K562 (cell line): ENCODE results near the gene HLCS. TPM values are rescaled to one million over a fixed set of nuclear protein-coding genes. Genes with fewer than 3 reads are reported as not detected.

Experiments used
- ADNP ChIP-seq: fragments of 200-800 bp; sonication (Bioruptor generic); IDR thresholded peaks from 2 replicates; pipeline ENCODE4 v1.6.1; 2016; ENCODE audit warnings: missing genetic modification characterization, missing compliant biosample characterization
- FOXP1 ChIP-seq: sonication (generic); formaldehyde crosslinking; IDR thresholded peaks from 2 replicates; pipeline ENCODE4 v1.8.0; 2022; ENCODE audit warnings: mild to moderate bottlenecking, missing genetic modification reagents
- HDGF ChIP-seq: fragments of 450-650 bp; IDR thresholded peaks from 2 replicates; pipeline ENCODE4 v1.6.1; 2016
- SOX6 ChIP-seq: fragments of 450-650 bp; IDR thresholded peaks from 2 replicates; pipeline ENCODE4 v1.6.1; 2014; ENCODE audit warnings: mild to moderate bottlenecking
- YY1 ChIP-seq, 3 experiments: IDR thresholded peaks; 2 replicates each; pipeline ENCODE4 v1.6.1; 2011; ENCODE audit warnings: low read length in 2 of 3, mild to moderate bottlenecking in 2 of 3, moderate library complexity in 2 of 3, borderline replicate concordance in 1 of 3, control low read depth in 1 of 3, low read depth in 1 of 3; ENCODE audit not compliant: insufficient read depth in 3 of 3, insufficient replicate concordance in 2 of 3, control insufficient read depth in 1 of 3, insufficient read length in 1 of 3; ENCODE audit errors: extremely low read depth in 1 of 3
- ZBTB1 ChIP-seq: sonication (generic); formaldehyde crosslinking; IDR thresholded peaks from 2 replicates; pipeline ENCODE4 v1.8.1; 2023; ENCODE audit warnings: missing genetic modification reagents, low read depth, mild to moderate bottlenecking, borderline replicate concordance
- ZNF146 ChIP-seq: IDR thresholded peaks from one replicate; pipeline ENCODE4 v1.6.1; 2018; ENCODE audit warnings: missing compliant biosample characterization; ENCODE audit not compliant: unreplicated experiment
- ZNF174 ChIP-seq: fragments of 250-450 bp; sonication (Bioruptor Pico); IDR thresholded peaks from 2 replicates; pipeline ENCODE4 v1.4.0; 2020; ENCODE audit warnings: mild to moderate bottlenecking
- polyA plus RNA-seq, 8 experiments: library from polyadenylated mRNA; depleted of rRNA in 4 of 8; stranded (reverse) in 5 of 8; unstranded in 3 of 8; fragments of >200 nt; fragmentation: Nextera tagmentation in 2 of 8; fragmentation: Illumina TruSeq in 1 of 8; extraction: Ambion mirVana in 2 of 8; extraction: Trizol in 1 of 8; gene quantifications; 2 replicates each; pipeline versions ENCODE4 v1.2.1 to v1.2.3, GENCODE V29; 2011 to 2014; ENCODE audit warnings: inconsistent platforms in 1 of 8, missing spikeins in 1 of 8
- total RNA-seq, 7 experiments: library from RNA; depleted of rRNA in 6 of 7; stranded (reverse); fragments of >200 nt in 6 of 7; fragmentation: Illumina TruSeq in 2 of 7; extraction: Trizol in 2 of 7; gene quantifications; 2 replicates each; pipeline versions ENCODE4 v1.2.1 to v1.2.3, GENCODE V29; 2011 to 2021; ENCODE audit warnings: low replicate concordance in 1 of 7
- TF ChIP-seq, protein P1 (sequence below), 2 experiments: fragments of 450-650 bp; formaldehyde crosslinking in 1 of 2; IDR thresholded peaks; 2 replicates each; pipeline versions ENCODE4 v1.4.0 to v1.6.1; 2014 to 2020; ENCODE audit warnings: mild to moderate bottlenecking in 2 of 2, borderline replicate concordance in 1 of 2, low read depth in 1 of 2

HLCS gene
- total and polyA plus RNA-seq, 9 of the 15 experiments (the other 6 are each of a cell fraction or from before 2014, with no cell fraction given), result 3.0 to 21.5 (median 17.1) TPM

DNA sequence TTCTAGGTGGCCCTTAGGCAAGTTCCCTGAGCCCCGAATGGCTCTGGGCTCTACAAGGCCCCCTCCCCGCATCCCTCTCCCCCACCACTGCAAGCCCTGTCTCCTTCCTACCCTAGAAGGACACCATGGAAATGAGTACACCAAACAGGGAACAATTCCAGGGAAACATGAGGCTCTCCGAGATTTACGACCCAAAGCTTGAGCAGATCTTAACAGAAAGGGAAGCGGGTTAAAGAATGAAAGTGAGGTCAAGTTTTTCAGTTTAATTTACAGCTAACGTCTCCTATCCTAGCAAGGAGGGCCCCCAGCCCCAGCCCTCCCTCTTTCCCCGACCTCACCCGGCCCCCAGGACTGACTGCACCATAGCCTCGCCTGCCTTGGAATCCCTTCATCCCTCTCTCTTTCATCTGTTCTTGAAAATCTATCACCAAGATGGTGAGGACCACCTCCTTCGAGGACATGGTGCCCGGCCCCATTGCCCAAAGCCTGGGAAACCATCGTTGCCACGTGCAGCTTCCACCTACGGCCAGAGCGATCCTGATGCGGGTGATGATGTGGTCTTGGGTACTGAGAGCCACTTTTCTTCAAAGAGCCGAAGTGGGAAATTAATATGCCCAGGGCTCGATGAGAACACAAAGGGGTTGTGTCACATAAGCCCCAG lies 237.0 kb downstream of the HLCS start (continued):
- TF ChIP-seq, protein P1, sequence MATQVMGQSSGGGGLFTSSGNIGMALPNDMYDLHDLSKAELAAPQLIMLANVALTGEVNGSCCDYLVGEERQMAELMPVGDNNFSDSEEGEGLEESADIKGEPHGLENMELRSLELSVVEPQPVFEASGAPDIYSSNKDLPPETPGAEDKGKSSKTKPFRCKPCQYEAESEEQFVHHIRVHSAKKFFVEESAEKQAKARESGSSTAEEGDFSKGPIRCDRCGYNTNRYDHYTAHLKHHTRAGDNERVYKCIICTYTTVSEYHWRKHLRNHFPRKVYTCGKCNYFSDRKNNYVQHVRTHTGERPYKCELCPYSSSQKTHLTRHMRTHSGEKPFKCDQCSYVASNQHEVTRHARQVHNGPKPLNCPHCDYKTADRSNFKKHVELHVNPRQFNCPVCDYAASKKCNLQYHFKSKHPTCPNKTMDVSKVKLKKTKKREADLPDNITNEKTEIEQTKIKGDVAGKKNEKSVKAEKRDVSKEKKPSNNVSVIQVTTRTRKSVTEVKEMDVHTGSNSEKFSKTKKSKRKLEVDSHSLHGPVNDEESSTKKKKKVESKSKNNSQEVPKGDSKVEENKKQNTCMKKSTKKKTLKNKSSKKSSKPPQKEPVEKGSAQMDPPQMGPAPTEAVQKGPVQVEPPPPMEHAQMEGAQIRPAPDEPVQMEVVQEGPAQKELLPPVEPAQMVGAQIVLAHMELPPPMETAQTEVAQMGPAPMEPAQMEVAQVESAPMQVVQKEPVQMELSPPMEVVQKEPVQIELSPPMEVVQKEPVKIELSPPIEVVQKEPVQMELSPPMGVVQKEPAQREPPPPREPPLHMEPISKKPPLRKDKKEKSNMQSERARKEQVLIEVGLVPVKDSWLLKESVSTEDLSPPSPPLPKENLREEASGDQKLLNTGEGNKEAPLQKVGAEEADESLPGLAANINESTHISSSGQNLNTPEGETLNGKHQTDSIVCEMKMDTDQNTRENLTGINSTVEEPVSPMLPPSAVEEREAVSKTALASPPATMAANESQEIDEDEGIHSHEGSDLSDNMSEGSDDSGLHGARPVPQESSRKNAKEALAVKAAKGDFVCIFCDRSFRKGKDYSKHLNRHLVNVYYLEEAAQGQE (IDR thresholded peaks at IDR 0.05; ENCODE audit: borderline replicate concordance), result no peak
- TF ChIP-seq, protein P1 (CRISPR knock-in tag; IDR thresholded peaks at IDR 0.05; ENCODE audit: low read depth), result no peak
- TF ChIP-seq YY1 (IDR thresholded peaks at IDR 0.05; ENCODE audit: borderline replicate concordance in 1 of 3, control insufficient read depth in 1 of 3, extremely low read depth in 1 of 3, insufficient read depth in 3 of 3, insufficient read length in 1 of 3, insufficient replicate concordance in 2 of 3, low read depth in 1 of 3, low read length in 2 of 3) (no peak), ADNP (tag) (no peak), SOX6 (no peak), HDGF (no peak), FOXP1 (CRISPR knock-in tag) (no peak), ZNF146 (no peak), ZNF174 (CRISPR knock-in tag) (no peak), ZBTB1 (CRISPR knock-in tag) (no peak)
